ENCODE measurements around the gene NDUFA7.
"Not testable (repeated sequence)": the region's sequence is repeated elsewhere in the genome, so short reads cannot be mapped to it uniquely, and the experiment has no call there.

NDUFA7 gene

GRCh38 chr19:8318835-8319234, 2.3 kb downstream of the NDUFA7 start:
- not testable (repeated sequence) for DNase-seq

- DNase-seq: no peak
These were observed 4.6 kb downstream of the NDUFA7 start for GRCh38 chr19:8316351-8317125.

- DNase-seq: not testable (repeated sequence)
These were observed 6.1 kb downstream of the NDUFA7 start for GRCh38 chr19:8314981-8315640.

GRCh38 chr19:8311461-8312260, 9.5 kb downstream of the NDUFA7 start:
- no peak for DNase-seq

- no peak for DNase-seq
These were observed 10.7 kb downstream of the NDUFA7 start for GRCh38 chr19:8310342-8311055.

- no peak for DNase-seq
These were observed 12.3 kb downstream of the NDUFA7 start for GRCh38 chr19:8308891-8309291.

- peak; percentile 72 to 96 (median 87) for DNase-seq
These were observed 13.0 kb downstream of the NDUFA7 start, which contains the start of gene CD320 for GRCh38 chr19:8307965-8308866. TSS of gene CD320 (minus strand) at chr19:8308358. CDS start at chr19:8308290, 68 bp downstream.

GRCh38 chr19:8307400-8307964, 13.7 kb downstream of the NDUFA7 start:
- DNase-seq: no peak

GRCh38 chr19:8306235-8307054, 14.7 kb downstream of the NDUFA7 start:
- no peak for DNase-seq

GRCh38 chr19:8305798-8306197, 15.4 kb downstream of the NDUFA7 start:
- no peak for DNase-seq

- peak in 1 of 6 experiments; percentile 14 for DNase-seq
These were observed 16.1 kb downstream of the NDUFA7 start for GRCh38 chr19:8304841-8305621.

GRCh38 chr19:8302734-8303133, 18.4 kb downstream of the NDUFA7 start:
- DNase-seq: no peak

GRCh38 chr19:8302357-8302691, 18.9 kb downstream of the NDUFA7 start:
- DNase-seq: no peak

GRCh38 chr19:8291337-8291736, 29.8 kb downstream of the NDUFA7 start:
- DNase-seq: not testable (repeated sequence)

- not testable (repeated sequence) for DNase-seq
These were observed 44.7 kb downstream of the NDUFA7 start for GRCh38 chr19:8276508-8276907.

- DNase-seq: no peak
These were observed 51.5 kb downstream of the NDUFA7 start for GRCh38 chr19:8269724-8270123.

GRCh38 chr19:8265872-8266271, 55.3 kb downstream of the NDUFA7 start:
- DNase-seq: no peak

GRCh38 chr19:8264248-8264647, 56.9 kb downstream of the NDUFA7 start:
- DNase-seq: not testable (repeated sequence)

GRCh38 chr19:8262431-8262830, 58.7 kb downstream of the NDUFA7 start:
- no peak for DNase-seq

GRCh38 chr19:8261881-8262280, 59.3 kb downstream of the NDUFA7 start:
- no peak for DNase-seq
